Measurements from ENCODE around the gene EHF. TPM values are rescaled to one million over a fixed set of nuclear protein-coding genes. Genes with fewer than 3 reads are reported as not detected.

Gene EHF
- total and polyA plus RNA-seq, 2 of the 13 experiments (the other 11 are each of a cell fraction or from before 2014, with no cell fraction given), result 0.04 to 0.46 TPM

GRCh38 chr11:34618406-34618805 is 2.5 kb upstream of the EHF start:
- FAIRE-seq (no peak), DNase-seq (ENCODE audit: low spot score) (no peak), ATAC-seq (no peak)
- H3K9me3 ChIP-seq (ENCODE audit: low read length), result no peaks in the 10 kb centered on the region
- ChIA-PET CTCF (ENCODE audit: low intra/inter-chr PET ratio, low total read pairs) (no interaction called here), POLR2A (no interaction called here)
- BruUV-seq (replicated peaks), result no TSS peak
- no peaks in the 10 kb centered on the region for H3K27me3 ChIP-seq (ENCODE audit: control insufficient read depth in 1 of 2, insufficient read depth in 2 of 2, low read length in 2 of 2)
- no peak overlapping the region for H2AFZ ChIP-seq (ENCODE audit: low read length)
- peaks cover 27% of the 10 kb centered on the region for H3K4me1 ChIP-seq (ENCODE audit: insufficient read depth, low read length)
- no peaks in the 10 kb centered on the region for H3K36me3 ChIP-seq (replicated peaks in 1 of 2; ENCODE audit: control insufficient read depth in 1 of 2, insufficient read depth in 2 of 2, low read length in 2 of 2)
- H4K20me1 ChIP-seq (ENCODE audit: insufficient read depth, low read length), result no peaks in the 10 kb centered on the region
- no peak overlapping the region for H3K4me3 ChIP-seq (replicated peaks in 1 of 3; ENCODE audit: insufficient read depth in 1 of 3, low read depth in 2 of 3, low read length in 3 of 3)
- H3K79me2 ChIP-seq (ENCODE audit: insufficient read depth, low read length), result no peaks in the 10 kb centered on the region
- in situ Hi-C loops (cut with HindIII; ENCODE audit: extremely low pct_ligation_motif_present, low pct_unique_long_range_greater_than_20kb), result no loop called here
- intact Hi-C loops (cut with micrococcal nuclease; ENCODE audit: unreplicated experiment), result no loop called here
- H3K9ac ChIP-seq (ENCODE audit: insufficient read depth, low read depth, low read length), result no peak overlapping the region
- 92% methylated on average over 2 of the region's 2 CpGs for WGBS (ENCODE audit: low lambda C conversion rate)
- no peak overlapping the region for H3K27ac ChIP-seq (ENCODE audit: extremely low read length, insufficient read depth, low read length)
- no peak overlapping the region for H3K4me2 ChIP-seq (ENCODE audit: low read depth, low read length)
- TF ChIP-seq USF2 (IDR thresholded peaks at IDR 0.05; ENCODE audit: low read depth, low read length), result no peak
- no peak for TF ChIP-seq USF2 (CRISPR knock-in tag; IDR thresholded peaks at IDR 0.05; ENCODE audit: borderline replicate concordance)
- no peak for TF ChIP-seq ZSCAN22 (CRISPR knock-in tag; IDR thresholded peaks at IDR 0.05)
- TF ChIP-seq DMTF1 (CRISPR knock-in tag; IDR thresholded peaks at IDR 0.05), result no peak
- TF ChIP-seq ZNF383 (CRISPR knock-in tag; IDR thresholded peaks at IDR 0.05; ENCODE audit: borderline replicate concordance), result no peak
- TF ChIP-seq BCL6 (CRISPR knock-in tag; IDR thresholded peaks at IDR 0.05), result no peak
- TF ChIP-seq AGO2 (optimal IDR thresholded peaks at IDR 0.05; ENCODE audit: low read depth, low read length), result no peak
- no peak for TF ChIP-seq HMG20A (CRISPR knock-in tag; IDR thresholded peaks at IDR 0.05; ENCODE audit: borderline replicate concordance)
- no peak for TF ChIP-seq ZNF710 (CRISPR knock-in tag; IDR thresholded peaks at IDR 0.05; ENCODE audit: borderline replicate concordance)
- TF ChIP-seq ZMYM4 (CRISPR knock-in tag; IDR thresholded peaks at IDR 0.05), result no peak
- TF ChIP-seq NFAT5 (CRISPR knock-in tag; IDR thresholded peaks at IDR 0.05), result no peak
- TF ChIP-seq NCOA1 (CRISPR knock-in tag; IDR thresholded peaks at IDR 0.05), result no peak
- TF ChIP-seq TSC22D2 (CRISPR knock-in tag; IDR thresholded peaks at IDR 0.05; ENCODE audit: borderline replicate concordance), result no peak

Data from HepG2 (cell line).